22Rv1 (cell line): Measurements from ENCODE around the gene TSPOAP1.

ENCODE experiments used
- CTCF ChIP-seq: fragments of 450-650 bp; IDR thresholded peaks from 2 replicates; pipeline ENCODE4 v1.5.1; 2017; ENCODE audit warnings: mild to moderate bottlenecking
- ZFX ChIP-seq: fragments of 450-650 bp; IDR thresholded peaks from 2 replicates; pipeline ENCODE4 v1.6.1; 2017; ENCODE audit warnings: antibody characterized with exemption, borderline replicate concordance

DNA sequence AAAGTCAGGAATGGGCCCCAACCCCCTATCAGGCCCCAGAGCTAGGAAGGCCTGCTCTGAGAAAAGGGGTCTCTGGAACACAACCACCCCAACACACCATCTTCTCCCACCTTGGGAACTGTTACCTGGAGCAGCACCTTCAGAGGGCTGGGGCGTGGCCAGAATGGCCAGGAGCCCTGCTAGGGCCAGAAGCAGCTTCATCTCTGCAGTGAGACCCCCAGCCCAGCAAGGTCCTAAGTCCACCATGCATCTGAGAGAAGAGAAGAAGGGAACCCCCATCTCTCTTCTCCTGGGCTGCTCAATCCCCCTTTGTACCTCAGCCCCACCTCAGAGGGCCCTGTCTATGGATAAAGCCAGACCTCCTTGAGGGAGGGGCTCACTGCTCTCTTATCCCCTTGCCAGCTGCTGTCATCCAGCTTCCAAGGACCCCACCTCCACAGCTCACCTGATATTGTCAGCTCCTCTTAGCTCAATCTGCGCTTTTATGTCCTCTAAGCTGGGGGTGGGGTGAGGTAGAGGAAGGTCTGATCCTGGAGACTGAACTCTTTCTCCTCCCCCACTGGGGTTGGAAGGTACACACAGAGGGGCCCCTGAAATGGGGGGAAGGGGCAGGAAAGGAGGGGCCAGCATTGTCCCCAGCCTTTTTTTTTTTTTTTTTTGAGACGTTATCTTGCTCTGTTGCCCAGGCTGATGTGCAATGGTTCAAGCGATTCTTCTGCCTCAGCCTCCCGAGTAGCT is 47.9 kb downstream of the TSPOAP1 start, which contains the start of gene MPO:
- no peak for TF ChIP-seq CTCF
- TF ChIP-seq ZFX, result no peak
